ENCODE results near the gene TEX2.

DNA sequence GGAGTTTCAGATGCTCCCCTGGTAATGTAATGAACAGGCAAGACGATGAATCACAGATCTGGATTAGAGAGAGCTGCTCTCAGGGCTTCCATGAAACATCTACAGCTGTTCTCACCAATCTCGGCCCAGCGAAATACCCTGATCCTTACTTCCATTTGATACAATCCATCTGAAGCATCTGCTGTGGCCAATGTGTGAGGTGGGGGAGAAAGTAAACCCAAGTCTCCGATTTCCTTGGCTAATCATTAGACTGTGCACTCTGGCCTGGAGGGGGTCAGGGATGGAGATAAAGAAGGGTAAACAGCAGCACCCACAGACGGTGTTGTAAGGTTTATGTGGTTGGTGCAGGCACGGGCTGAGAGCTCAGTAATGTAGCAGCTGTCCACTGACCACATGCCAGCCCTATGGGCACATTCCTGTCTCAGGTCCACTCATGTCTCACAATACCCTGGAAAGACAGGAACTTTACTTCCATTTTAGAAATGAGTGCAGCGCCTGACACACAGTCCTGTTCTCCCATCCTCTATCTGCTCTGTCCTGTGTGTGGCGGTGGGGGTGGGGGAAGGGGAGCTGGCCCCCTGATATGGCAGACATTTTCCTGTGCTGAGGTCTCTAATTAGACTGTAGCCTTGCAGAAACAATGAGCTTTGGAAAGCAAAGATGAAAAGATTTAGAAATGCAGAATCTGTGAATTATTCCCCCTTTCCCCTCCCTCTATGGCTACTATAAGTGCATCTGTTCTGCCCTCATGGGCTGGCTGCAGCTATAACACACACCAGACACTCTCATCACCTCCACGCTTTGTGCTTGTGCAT lies 84.8 kb downstream of the TEX2 start:
- TF ChIP-seq, protein P1, sequence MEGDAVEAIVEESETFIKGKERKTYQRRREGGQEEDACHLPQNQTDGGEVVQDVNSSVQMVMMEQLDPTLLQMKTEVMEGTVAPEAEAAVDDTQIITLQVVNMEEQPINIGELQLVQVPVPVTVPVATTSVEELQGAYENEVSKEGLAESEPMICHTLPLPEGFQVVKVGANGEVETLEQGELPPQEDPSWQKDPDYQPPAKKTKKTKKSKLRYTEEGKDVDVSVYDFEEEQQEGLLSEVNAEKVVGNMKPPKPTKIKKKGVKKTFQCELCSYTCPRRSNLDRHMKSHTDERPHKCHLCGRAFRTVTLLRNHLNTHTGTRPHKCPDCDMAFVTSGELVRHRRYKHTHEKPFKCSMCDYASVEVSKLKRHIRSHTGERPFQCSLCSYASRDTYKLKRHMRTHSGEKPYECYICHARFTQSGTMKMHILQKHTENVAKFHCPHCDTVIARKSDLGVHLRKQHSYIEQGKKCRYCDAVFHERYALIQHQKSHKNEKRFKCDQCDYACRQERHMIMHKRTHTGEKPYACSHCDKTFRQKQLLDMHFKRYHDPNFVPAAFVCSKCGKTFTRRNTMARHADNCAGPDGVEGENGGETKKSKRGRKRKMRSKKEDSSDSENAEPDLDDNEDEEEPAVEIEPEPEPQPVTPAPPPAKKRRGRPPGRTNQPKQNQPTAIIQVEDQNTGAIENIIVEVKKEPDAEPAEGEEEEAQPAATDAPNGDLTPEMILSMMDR (IDR thresholded peaks at IDR 0.05) = no peak
- TF ChIP-seq EP300 (IDR thresholded peaks at IDR 0.05; ENCODE audit: low read depth) (no peak), POLR2A (IDR thresholded peaks at IDR 0.05) (no peak)

Data from transverse colon (tissue), 3 donors.